Sigmoid colon (tissue), 7 donors: ENCODE measurements around the gene FAM174C. TPM values are rescaled to one million over a fixed set of nuclear protein-coding genes. Genes with fewer than 3 reads are reported as not detected.

ENCODE experiments used
- DNase-seq: peaks from one replicate; pipeline ENCODE4 v3.0.0-alpha.2; 2019
- H3K27ac ChIP-seq, 4 donors: fragments of 200-600 bp; sonication (generic); one replicate each; pipeline ENCODE4 v1.5.1; 2016 to 2019; ENCODE audit warnings: mild to moderate bottlenecking in 1 of 4
- H3K27me3 ChIP-seq, 3 donors: fragments of 200-600 bp; sonication (generic); one replicate each; pipeline ENCODE4 v1.5.1; 2019; ENCODE audit warnings: mild to moderate bottlenecking in 1 of 3
- H3K36me3 ChIP-seq, 4 donors: fragments of 200-600 bp; sonication (generic); one replicate each; pipeline ENCODE4 v1.5.1; 2016 to 2019
- H3K4me1 ChIP-seq, 4 donors: fragments of 200-600 bp; sonication (generic); one replicate each; pipeline ENCODE4 v1.5.1; 2017 to 2019
- H3K4me3 ChIP-seq, 4 donors: fragments of 200-600 bp; sonication (generic); one replicate each; pipeline ENCODE4 v1.5.1; 2017 to 2019; ENCODE audit warnings: mild to moderate bottlenecking in 2 of 4, moderate library complexity in 1 of 4
- H3K9me3 ChIP-seq, 4 donors: fragments of 200-600 bp in 3 of 4; sonication (generic) in 3 of 4; one replicate each; pipeline versions ENCODE4 v1.5.1 to v1.6.1; 2013 to 2019
- CTCF ChIP-seq, 4 experiments: fragments of 450-650 bp in 3 of 4; fragments of 200-600 bp in 1 of 4; IDR thresholded peaks; one replicate each; pipeline ENCODE4 v1.5.1; 2016 to 2019; ENCODE audit warnings: antibody characterized with exemption in 4 of 4, mild to moderate bottlenecking in 3 of 4, moderate library complexity in 2 of 4
- EP300 ChIP-seq, 4 donors: sonication (generic); formaldehyde crosslinking; IDR thresholded peaks; one replicate each; pipeline ENCODE4 v1.6.1; 2017; ENCODE audit warnings: antibody characterized with exemption in 4 of 4
- POLR2A ChIP-seq, 2 donors: fragments of 450-650 bp; IDR thresholded peaks; one replicate each; pipeline ENCODE4 v1.6.1; 2016; ENCODE audit warnings: antibody characterized with exemption in 2 of 2, mild to moderate bottlenecking in 2 of 2, moderate library complexity in 2 of 2
- POLR2AphosphoS5 ChIP-seq, 4 donors: sonication (generic); formaldehyde crosslinking; IDR thresholded peaks; one replicate each; pipeline ENCODE4 v1.6.1; 2017; ENCODE audit warnings: antibody characterized with exemption in 4 of 4
- WGBS, 2 donors: extraction: QIAGEN DNeasy Blood & Tissue Kit; methylation state at CpG; one replicate each; pipeline ENCODE4 v1.1.7; 2013; 5-methylcytosine and 5-hydroxymethylcytosine counted together
- intact Hi-C: fragments of 100-400 bp; cut with DNase I; formaldehyde crosslinking; loops from one replicate; pipeline ENCODE4 v1.15.1; 2023
- polyA plus RNA-seq, 3 donors: library from polyadenylated mRNA; stranded (reverse); fragments of 200-250 nt; gene quantifications; one replicate each; pipeline ENCODE4 v1.2.3, GENCODE V29; 2013
- total RNA-seq, 4 donors: library from RNA; depleted of rRNA; stranded (reverse); fragments of >200 nt; gene quantifications; one replicate each; pipeline ENCODE4 v1.1.0, GENCODE V29; 2016
- donor health status: healthy with polysubstance abuse.
- donor health status: Bipolar disorder and iron deficiency.
- donor health status: healthy.

The FAM174C gene
- total and polyA plus RNA-seq, 7 donors: 24.7 to 87.8 (median 37.0) TPM

- Histone ChIP-seq H3K9me3 (no peaks in the 10 kb centered on the region), H3K4me1 (peaks cover 0 to 57% (median 54%) of the 10 kb centered on the region in 4 donors), H3K27ac (peak overlapping the region; percentile 93 to 100 (median 98)), H3K4me3 (peak overlapping the region in 3 of 4 donors; percentile 48 to 64 (median 53)), H3K36me3 (no peaks in the 10 kb centered on the region), H3K27me3 (peaks cover 6 to 19% (median 7%) of the 10 kb centered on the region in 3 donors)
- intact Hi-C loops: no loop called here
- WGBS, 2 donors: 34 to 61% methylated on average over 34 of the region's 34 CpGs
- TF ChIP-seq CTCF (IDR thresholded peaks at IDR 0.05) (no peak), POLR2AphosphoS5 (IDR thresholded peaks at IDR 0.05) (no peak), EP300 (IDR thresholded peaks at IDR 0.05) (no peak), POLR2A (IDR thresholded peaks at IDR 0.05) (no peak)
- no peak for DNase-seq
Observed at GRCh38 chr19:1238369-1239303, 36.7 kb upstream of the FAM174C start.

DNA sequence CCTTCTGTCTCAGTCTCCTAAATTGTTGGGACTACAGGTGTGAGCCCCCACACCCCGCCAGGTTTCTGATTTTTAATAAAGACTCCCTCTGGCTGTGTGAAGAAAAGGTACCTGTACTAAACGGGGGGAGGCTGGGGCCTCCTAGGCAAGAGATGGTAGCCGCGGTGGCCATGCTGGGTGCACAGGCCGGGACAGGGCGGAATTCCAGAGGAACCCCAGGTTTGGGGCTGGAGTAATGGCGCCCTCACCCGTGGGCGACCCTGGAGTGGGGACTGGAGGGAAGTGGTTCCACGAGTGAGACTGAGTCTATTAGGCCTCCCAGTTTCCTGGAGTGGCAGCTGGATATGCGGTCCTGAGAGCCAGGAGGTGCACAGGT is 35.9 kb upstream of the FAM174C start:
- TF ChIP-seq CTCF (IDR thresholded peaks at IDR 0.05) (no peak), POLR2A (IDR thresholded peaks at IDR 0.05) (no peak), EP300 (IDR thresholded peaks at IDR 0.05) (no peak), POLR2AphosphoS5 (IDR thresholded peaks at IDR 0.05) (no peak)
- Histone ChIP-seq H3K27ac (peak overlapping the region; percentile 93 to 100 (median 98)), H3K27me3 (peaks cover 6 to 19% (median 7%) of the 10 kb centered on the region in 3 donors), H3K9me3 (no peaks in the 10 kb centered on the region), H3K36me3 (no peaks in the 10 kb centered on the region), H3K4me1 (peaks cover 0 to 65% (median 61%) of the 10 kb centered on the region in 4 donors), H3K4me3 (peak overlapping the region in 1 of 4 donors; percentile 45)
- 54 to 83% methylated on average over 11 of the region's 11 CpGs for WGBS, 2 donors
- intact Hi-C loops: no loop called here
- no peak for DNase-seq

DNA sequence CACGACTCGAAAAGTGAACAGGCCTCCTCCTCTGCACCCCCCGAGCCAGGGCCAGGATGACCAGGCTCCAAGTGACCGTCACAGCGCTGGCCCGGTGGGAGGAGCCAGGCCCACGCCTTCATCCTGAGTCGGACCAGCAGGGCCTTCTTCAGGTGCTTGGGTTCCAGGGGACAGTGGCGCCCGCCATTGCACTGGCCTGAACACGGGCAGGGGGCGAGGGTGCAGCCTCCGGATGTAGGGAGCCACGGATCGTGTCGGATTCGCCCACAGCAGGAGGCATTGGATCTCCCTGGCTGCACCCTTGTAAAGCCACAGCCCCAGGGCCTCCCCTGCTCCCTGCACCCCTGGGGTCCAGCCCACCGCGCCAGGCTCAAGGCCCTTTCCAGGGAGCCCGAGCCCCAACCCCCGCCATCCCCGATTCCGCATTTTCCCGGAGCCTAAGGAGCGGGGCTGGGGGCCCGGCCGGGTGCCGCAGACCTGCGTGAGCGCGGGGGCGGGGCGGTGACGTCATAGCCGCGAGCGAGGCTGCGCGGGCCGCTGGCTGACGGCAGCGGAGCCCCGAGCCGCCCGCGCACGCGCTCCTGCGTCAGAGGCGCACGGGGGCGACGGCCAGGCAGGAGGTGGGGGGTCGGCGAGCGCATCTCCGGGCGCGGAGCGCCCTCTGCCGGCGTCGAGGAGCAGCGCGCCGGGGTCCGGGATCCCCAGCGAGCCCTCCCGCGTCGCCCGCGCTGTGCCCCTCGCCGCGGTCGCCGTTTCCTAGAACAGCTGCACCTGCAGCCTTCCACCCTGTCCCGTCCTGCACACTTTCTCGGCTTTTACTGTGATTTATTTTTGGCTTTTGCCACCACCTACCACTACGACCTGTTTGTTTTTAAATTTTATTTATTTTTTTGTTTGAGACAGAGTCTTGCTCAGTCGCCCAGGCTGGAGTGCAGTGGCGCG is 35.3 kb upstream of the FAM174C start:
- TF ChIP-seq CTCF (IDR thresholded peaks at IDR 0.05) (peak; percentile 38 to 92 (median 77)), EP300 (IDR thresholded peaks at IDR 0.05) (peak in 2 of 4 donors; percentile 18 to 61), POLR2A (IDR thresholded peaks at IDR 0.05) (no peak), POLR2AphosphoS5 (IDR thresholded peaks at IDR 0.05) (peak; percentile 53 to 78 (median 68))
- H3K36me3 ChIP-seq: no peaks in the 10 kb centered on the region
- WGBS, 2 donors: 5 to 12% methylated on average over 84 of the region's 84 CpGs
- H3K27ac ChIP-seq: peak overlapping the region; percentile 93 to 100 (median 98)
- H3K4me3 ChIP-seq: peak overlapping the region in 3 of 4 donors; percentile 28 to 45 (median 42)
- peaks cover 0 to 72% (median 68%) of the 10 kb centered on the region in 4 donors for H3K4me1 ChIP-seq
- H3K9me3 ChIP-seq: no peaks in the 10 kb centered on the region
- peaks cover 6 to 19% (median 7%) of the 10 kb centered on the region in 3 donors for H3K27me3 ChIP-seq
- intact Hi-C loops: loop anchor here (1.0 to 5.0 kb wide), 5 partner anchors 68 to 315 kb away; partner anchors contain the start of genes RNU6-2, SBNO2 and TMEM259
- DNase-seq: peak; percentile 96

DNA sequence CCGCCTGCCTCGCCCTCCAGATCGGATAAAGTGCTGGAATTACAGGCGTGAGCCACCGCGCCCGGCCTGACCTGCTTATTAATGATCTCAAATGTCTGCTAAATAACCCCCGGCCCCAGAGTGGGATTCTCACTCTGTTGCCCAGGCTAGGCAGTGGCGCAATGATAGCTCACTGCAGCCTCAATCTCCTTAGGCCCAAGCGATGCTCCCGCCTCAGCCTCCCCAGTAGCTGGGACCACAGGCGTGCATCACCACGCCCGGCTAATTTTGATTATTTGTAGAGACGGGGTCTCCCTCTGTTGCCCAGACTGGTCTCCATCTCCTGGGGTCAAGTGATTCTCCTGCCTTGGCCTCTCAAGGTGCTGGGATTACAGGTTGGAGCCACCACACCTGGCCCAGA is 34.4 kb upstream of the FAM174C start:
- intact Hi-C loops: loop anchor here (1.0 to 5.0 kb wide), 5 partner anchors 69 to 316 kb away; partner anchors contain the start of genes RNU6-2, SBNO2 and TMEM259
- Histone ChIP-seq H3K27ac (peak overlapping the region; percentile 93 to 100 (median 98)), H3K9me3 (no peaks in the 10 kb centered on the region), H3K4me1 (peaks cover 0 to 80% (median 77%) of the 10 kb centered on the region in 4 donors), H3K4me3 (peak overlapping the region in 3 of 4 donors; percentile 70 to 85 (median 79)), H3K36me3 (no peaks in the 10 kb centered on the region), H3K27me3 (peaks cover 6 to 14% (median 7%) of the 10 kb centered on the region in 3 donors)
- 26 to 56% methylated on average over 15 of the region's 15 CpGs for WGBS, 2 donors
- TF ChIP-seq CTCF (IDR thresholded peaks at IDR 0.05) (no peak), POLR2AphosphoS5 (IDR thresholded peaks at IDR 0.05) (no peak), EP300 (IDR thresholded peaks at IDR 0.05) (no peak), POLR2A (IDR thresholded peaks at IDR 0.05) (no peak)
- peak; percentile 75 for DNase-seq
